Brain microvascular endothelial cell (primary cell): Measurements from ENCODE around the gene PRTG.

Experiments
- DNase-seq: peaks from one replicate; pipeline ENCODE4 v3.0.0-alpha.2; 2020
- H3K27ac ChIP-seq: fragments of 250-450 bp; sonication (Bioruptor Pico); 2 replicates; pipeline ENCODE4 v1.5.1; 2020; ENCODE audit warnings: mild to moderate bottlenecking, moderate library complexity
- H3K27me3 ChIP-seq: fragments of 250-450 bp; sonication (Bioruptor Pico); replicated peaks from 2 replicates; pipeline ENCODE4 v1.5.1; 2020; ENCODE audit warnings: mild to moderate bottlenecking
- H3K36me3 ChIP-seq: fragments of 250-450 bp; sonication (Bioruptor Pico); replicated peaks from 2 replicates; pipeline ENCODE4 v1.5.1; 2020; ENCODE audit warnings: mild to moderate bottlenecking
- H3K4me3 ChIP-seq: 2 replicates; pipeline ENCODE4 v1.5.1; 2011; ENCODE audit warnings: low read depth, mild to moderate bottlenecking, control low read depth, low read length, moderate library complexity
- CTCF ChIP-seq: IDR thresholded peaks from 2 replicates; pipeline ENCODE4 v1.5.1; 2011; ENCODE audit warnings: low read depth, mild to moderate bottlenecking, moderate library complexity, low read length, control low read depth, inconsistent platforms; ENCODE audit errors: missing control alignments
- in situ Hi-C: cut with HindIII; loops from 2 replicates; pipeline ENCODE4 v1.10.0; 2017; ENCODE audit warnings: low sequenced_read_pairs, low pct_ligation_motif_present

The PRTG gene

GRCh38 chr15:55669270-55669669 lies 73.7 kb downstream of the PRTG start:
- no peak for TF ChIP-seq CTCF
- DNase-seq = no peak
- no peaks in the 10 kb centered on the region for H3K27me3 ChIP-seq
- no peak overlapping the region for H3K4me3 ChIP-seq
- no peaks in the 10 kb centered on the region for H3K36me3 ChIP-seq
- in situ Hi-C loops = no loop called here
- no peak overlapping the region for H3K27ac ChIP-seq

GRCh38 chr15:55665605-55666227 lies 77.2 kb downstream of the PRTG start:
- H3K27me3 ChIP-seq = no peaks in the 10 kb centered on the region
- no peak for DNase-seq
- in situ Hi-C loops = no loop called here
- H3K4me3 ChIP-seq = no peak overlapping the region
- TF ChIP-seq CTCF = no peak
- H3K27ac ChIP-seq = no peak overlapping the region
- H3K36me3 ChIP-seq = no peaks in the 10 kb centered on the region

GRCh38 chr15:55661428-55661827 lies 81.5 kb downstream of the PRTG start:
- no peak overlapping the region for H3K27ac ChIP-seq
- in situ Hi-C loops = no loop called here
- no peaks in the 10 kb centered on the region for H3K36me3 ChIP-seq
- peak; percentile 25 for DNase-seq
- H3K4me3 ChIP-seq = no peak overlapping the region
- TF ChIP-seq CTCF = no peak
- H3K27me3 ChIP-seq = no peaks in the 10 kb centered on the region

GRCh38 chr15:55660153-55660552 lies 82.8 kb downstream of the PRTG start:
- DNase-seq = no peak
- H3K36me3 ChIP-seq = no peaks in the 10 kb centered on the region
- in situ Hi-C loops = no loop called here
- no peak for TF ChIP-seq CTCF
- no peak overlapping the region for H3K27ac ChIP-seq
- H3K27me3 ChIP-seq = no peaks in the 10 kb centered on the region
- no peak overlapping the region for H3K4me3 ChIP-seq

- no peak for DNase-seq
- H3K27me3 ChIP-seq = no peaks in the 10 kb centered on the region
Measured at GRCh38 chr15:55659481-55659880, 83.5 kb downstream of the PRTG start.

More at GRCh38 chr15:55659481-55659880, 83.5 kb downstream of the PRTG start:
- H3K36me3 ChIP-seq = no peaks in the 10 kb centered on the region
- in situ Hi-C loops = no loop called here
- no peak overlapping the region for H3K4me3 ChIP-seq
- H3K27ac ChIP-seq = no peak overlapping the region
- no peak for TF ChIP-seq CTCF
